GM19239 (cell line): ENCODE measurements around the gene LAMA2.

ENCODE experiments used
- DNase-seq: peaks from one replicate; pipeline ENCODE4 v3.0.0; 2011; ENCODE audit warnings: low spot score; ENCODE audit not compliant: insufficient read length
- FAIRE-seq: peaks from 2 replicates; lab custom pipeline; 2011; peaks lifted over from hg19 to GRCh38; lab: Jason Lieb, UNC

Gene LAMA2

DNA sequence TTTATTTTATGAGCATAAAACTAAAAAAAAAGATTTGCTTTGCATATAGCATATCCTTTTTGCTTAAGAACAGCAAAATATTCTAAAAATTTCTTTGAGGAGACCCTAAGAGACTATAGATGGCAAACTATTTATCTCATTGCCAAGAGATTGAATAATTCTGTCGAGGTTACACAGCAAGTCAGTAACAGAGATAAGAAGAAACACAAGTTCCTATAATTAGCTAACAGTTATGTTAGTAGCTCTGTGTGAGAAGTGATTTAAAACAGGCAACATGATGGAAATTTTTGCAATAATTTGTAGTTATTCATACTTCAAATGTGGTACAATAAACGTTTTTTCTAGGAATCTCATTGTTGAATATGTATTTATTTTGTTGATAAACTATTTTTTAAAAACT is 9.1 kb downstream of the LAMA2 start:
- DNase-seq (no peak), FAIRE-seq (no peak)

DNA sequence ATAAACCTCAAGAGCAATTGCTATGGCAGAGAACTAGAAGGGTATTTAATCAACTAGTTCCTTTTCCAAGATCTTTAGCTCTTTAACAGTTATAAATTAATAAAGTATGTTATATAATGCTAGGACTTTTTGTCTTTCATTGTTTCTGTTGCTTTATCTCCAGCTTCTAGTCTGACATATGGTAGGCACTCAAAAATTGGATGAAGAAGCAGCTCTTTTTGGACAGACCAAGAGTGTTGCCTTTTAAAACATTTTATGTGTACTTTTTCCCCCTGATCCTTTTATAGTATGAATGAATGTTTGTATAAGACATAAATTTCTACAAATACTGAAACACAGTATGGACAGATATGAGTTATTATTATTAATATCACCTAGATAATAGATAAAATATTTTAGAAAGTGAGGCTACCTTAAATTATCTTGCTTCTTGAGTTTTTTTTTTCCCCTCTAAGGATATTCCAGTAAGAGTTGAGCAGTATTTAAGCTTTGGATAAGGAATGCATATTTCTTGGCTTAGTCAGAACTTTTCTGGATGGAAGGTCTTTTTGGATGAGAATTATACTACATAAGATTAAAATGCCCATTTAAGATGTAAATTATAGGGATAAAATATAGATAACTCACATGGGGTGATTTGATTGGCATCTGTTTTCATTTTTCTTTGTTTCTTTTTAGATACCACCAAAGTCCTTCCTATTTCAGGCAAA is 16.6 kb downstream of the LAMA2 start:
- DNase-seq = no peak
- no peak for FAIRE-seq

DNA sequence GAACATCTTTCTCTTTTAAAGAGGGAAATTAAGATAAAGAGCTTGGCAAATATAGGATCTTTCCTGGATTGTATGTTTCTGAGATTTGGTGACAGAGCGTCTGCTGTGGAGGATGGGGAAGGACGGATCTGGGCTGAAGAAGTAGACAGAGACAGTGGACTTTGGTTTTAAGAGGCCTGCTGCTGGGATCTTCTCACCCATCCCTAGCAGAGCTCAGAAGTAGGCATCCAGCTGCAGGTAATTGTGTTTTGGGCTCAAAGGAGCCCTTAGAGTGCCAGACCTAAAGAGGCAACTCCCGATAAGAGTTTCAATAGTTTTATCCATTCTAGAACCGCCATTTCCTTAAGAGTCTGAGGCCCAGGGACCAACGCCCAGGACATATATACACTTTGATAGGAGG is 20.8 kb downstream of the LAMA2 start:
- FAIRE-seq = no peak

DNA sequence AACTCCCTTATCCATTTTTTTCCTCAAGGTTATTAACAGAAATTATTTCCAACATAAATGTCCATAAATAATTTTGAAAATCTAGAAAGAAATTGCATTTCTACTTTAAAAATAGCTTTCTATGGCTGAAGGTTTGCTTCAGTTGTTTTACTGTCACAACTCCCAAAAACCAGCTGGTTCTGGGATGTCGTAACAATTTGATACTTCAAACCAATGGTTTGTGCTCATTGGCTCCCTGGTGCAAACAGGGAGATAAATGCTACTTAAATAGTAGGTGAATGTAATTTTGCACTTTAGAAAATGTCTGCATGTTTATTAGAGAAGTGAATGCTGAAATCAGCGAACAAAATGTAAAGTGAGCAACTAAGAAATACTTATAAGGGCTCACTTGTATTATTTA is 31.1 kb downstream of the LAMA2 start:
- DNase-seq = no peak
- no peak for FAIRE-seq

More for the DNA sequence above, 20.8 kb downstream of the LAMA2 start:
- DNase-seq = no peak

DNA sequence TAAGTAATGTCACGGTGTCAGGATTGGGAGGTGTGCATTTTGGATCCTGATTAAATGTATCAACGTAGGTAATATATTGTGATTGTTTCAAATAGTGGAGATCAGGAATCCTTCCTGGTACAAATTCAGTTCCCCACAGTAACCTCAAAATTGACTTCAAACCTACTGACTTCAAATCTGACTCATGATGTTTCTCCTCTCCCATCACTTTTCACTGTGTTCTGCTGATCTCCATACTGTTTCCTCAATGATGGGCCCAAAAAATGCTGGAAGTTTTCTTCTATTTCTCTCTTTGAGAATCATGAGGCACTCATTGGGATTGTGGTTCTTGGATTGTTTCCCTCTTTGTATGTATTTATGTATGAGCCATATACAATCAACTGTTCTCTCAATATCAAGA is 35.9 kb downstream of the LAMA2 start:
- no peak for FAIRE-seq
- DNase-seq = no peak

DNA sequence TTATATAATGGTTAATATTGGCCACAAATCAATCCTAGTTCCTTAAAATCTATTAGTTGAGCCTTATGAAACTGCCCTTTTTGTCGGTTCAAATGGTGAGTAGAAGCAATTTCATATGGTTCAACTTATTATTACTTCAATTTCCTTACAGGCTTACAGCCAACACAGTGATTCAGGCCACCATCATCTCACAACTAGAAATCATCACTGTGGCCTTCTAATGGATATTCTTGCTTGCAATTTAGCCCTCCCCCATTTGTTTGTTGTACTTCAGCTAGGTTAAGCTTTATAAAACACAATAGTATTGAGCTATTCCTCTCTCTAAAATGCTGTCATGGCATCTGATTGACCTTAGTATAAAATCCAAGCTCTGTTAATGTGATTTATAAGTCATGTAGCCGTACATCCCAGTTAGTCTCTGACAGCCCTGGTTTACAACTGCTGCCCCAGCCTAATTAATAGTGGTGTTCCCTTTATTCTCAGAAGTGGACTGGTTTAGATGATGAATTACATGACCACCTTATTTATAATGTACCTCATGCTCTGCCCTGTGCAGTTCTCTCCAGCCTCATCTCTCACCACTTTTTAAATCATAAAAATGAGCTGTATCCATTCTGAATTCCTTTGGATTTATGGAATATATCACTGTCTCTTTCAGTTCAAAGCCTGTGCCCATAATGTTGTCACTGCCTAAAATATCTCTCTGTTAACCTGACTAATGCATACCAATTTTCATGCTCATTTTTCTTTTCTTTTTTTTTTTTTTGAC is 36.7 kb downstream of the LAMA2 start:
- DNase-seq = no peak
- no peak for FAIRE-seq

DNA sequence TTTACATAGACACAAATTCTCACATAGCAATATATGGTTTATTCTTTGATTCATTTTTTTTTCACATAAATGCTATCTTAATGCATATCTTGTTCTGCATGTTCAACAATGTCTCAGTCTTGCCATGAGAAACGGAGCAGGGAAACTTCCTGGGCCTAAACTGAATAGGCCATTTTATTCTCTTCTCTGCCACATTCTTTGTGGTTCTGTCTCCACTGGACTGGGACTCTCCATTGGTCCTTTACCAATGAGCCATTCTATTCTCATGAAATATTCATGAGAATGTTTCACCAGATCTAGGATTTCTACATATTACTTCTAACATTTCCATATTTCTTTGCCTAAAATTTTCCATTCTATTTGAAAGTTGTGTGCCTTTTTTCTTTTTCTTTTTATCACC is 42.8 kb downstream of the LAMA2 start:
- FAIRE-seq (no peak), DNase-seq (no peak)

DNA sequence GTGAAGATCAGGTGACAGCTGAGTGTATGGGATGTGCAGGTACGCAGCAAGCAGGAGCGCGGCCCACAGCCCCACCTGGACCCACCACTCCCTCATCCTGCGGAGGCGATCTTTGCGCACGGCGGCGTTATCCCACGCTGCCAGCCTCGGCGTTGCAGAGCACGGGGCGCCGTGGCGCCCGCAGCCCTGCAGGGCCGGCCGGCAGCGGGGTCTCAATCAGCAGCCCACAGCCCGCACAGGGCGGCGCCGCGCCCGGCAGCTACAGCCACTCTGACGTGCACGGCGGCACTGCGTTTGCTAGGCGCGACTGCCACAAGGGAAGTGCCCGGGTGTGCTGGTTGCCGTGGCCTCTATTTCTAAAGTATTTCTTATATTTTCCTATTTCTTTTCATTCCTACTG is 46.9 kb downstream of the LAMA2 start:
- DNase-seq = no peak
- FAIRE-seq = no peak

DNA sequence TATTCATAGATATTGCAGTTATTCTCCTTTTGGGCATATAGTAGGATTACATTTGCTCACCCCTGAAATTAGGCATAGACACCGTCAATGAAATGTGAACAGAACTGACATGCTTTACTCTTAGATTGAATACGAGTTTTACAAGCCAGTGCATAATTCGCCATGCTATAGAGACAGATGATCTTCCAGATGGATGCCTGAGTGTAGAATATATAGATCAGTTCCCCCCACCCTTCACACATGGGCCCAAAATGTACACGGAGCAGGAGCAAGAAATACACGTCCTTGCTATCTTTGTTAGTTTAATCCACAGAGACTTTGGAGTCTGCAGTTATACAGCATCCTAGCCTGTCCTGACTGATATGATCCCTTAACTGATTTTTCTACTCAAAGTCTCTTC is 47.4 kb downstream of the LAMA2 start:
- no peak for FAIRE-seq

DNA sequence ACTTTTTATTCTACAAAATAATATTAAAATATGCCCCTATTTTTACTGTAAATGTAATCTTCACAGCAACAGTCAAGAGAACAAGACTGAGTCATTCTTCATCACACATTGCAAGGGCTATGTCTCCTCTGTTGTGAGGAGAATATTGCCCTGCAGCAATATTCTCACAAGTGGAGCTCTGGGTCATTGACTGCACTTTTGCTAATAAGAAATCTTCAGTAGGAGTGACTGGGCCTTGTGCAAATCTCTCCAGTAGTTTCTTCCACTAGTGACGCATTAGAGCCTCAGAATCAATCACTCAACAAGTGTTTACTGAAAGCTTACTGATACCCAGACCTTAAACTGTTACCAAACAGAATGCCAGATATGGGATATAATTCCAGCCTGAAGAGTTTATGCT is 49.1 kb downstream of the LAMA2 start:
- FAIRE-seq (no peak), DNase-seq (no peak)

More for the DNA sequence above, 47.4 kb downstream of the LAMA2 start:
- DNase-seq = no peak

DNA sequence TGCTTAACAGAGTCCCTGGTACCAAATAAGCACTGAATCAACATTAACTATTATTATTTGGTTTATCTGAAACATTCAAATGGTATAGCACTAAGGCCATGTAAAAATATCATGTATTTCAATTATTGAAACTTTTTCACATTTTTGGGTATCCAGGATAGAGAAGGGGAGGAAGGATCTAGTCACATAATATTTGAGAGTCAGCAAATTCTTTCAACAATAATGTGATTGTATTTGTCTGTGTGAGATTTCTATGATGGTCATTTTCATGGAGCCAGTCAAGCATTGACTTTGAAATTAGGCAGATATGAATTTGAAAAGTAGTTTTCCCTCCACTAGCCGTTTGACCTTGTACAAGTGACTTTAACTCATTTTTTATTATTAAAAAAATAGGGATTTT is 67.9 kb downstream of the LAMA2 start:
- FAIRE-seq (no peak), DNase-seq (no peak)

DNA sequence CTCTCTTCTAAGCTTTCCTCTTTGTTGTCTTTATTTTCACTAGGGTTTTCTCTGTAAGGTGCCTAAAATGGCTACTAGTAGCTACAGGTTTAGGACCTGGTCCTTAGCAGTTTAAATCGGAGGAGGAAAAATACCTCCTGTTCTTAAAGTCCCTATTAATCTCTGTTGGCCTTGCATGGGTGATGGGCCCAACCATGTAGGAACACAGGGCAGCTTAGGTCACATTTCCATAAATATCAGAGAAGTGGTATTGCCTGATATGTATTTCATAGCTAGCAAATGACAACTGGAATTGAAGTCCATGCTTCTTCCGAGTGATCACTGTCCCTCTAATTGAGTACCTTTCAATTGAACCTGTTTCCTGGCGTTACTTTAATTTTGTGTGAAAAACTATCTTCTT is 70.0 kb downstream of the LAMA2 start:
- FAIRE-seq = no peak

DNA sequence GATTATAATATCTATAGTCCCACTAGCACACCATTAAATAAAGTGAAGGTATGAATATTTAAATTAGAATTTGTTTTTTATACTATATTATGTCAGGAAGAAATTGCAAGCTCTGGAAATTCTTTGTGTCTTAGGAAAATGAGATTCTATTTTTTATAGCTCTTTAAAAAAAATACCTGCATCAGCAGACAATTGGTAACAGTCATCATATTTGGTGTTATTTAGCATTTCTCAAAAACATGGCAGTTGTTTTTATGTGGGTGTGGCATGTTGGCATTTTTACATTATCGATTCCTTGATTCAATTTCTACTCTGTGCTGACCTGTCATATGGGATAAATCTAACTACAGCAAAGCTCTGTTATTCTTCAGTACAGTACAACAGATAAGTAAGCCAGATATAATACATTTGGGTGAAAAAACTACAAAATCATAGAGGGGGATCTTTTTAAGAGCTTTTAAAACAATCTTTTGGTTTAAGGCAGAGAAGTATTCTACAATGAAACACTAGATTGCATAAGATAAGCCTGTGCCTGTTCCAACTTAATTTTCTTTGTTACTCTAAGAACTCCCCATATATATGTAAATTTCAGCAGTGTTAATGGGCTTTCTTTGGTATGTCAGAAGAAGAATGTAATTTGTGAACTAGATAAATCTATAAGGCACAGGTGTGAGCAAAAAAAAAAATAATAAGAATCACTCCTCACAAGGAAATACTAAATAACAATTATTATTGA is 71.5 kb downstream of the LAMA2 start:
- FAIRE-seq = no peak

More for the DNA sequence above, 70.0 kb downstream of the LAMA2 start:
- no peak for DNase-seq

DNA sequence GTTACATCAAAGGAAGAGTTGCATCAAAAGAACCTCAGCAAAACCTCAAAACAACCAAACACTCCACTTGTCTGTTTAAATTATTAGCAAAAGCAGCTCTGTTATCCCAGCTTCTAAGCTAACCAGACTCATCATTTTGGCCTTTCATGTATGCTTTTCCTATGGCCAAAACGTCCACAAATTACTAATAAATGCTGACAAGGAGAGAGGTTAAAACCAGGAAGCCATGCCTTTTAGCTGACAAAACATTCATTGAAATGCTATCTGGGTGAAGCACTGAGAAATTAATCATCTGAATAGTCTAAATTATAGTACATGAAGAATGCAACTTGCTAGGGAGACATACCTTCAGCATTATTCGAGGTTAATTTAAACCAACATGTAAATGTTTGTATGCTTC is 80.6 kb downstream of the LAMA2 start:
- FAIRE-seq (no peak), DNase-seq (no peak)

More for the DNA sequence above, 71.5 kb downstream of the LAMA2 start:
- DNase-seq = no peak

DNA sequence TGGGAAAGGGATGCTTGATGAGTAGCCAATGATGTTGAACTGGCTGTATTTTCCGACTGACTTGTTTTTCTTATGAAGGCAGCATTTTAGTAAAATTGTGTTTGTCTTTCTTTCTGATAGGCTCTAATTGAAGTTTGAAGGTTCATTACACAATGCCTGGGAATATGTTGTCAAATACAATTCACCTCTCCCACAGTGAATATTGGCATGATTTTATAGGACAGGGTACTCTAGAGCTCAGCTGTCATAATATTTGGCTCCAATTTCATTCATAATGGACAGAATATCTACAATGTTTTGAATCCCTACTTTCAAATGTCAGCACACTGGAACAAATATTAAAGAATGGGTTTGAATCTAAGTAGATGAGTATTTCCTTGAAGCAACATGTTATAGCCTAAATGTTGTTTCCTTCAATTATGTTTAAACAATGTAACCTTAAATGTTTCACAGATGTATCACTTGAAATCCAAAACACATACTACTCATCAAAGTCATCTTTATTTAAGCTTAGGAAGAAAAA is 81.4 kb downstream of the LAMA2 start:
- FAIRE-seq (no peak), DNase-seq (no peak)

DNA sequence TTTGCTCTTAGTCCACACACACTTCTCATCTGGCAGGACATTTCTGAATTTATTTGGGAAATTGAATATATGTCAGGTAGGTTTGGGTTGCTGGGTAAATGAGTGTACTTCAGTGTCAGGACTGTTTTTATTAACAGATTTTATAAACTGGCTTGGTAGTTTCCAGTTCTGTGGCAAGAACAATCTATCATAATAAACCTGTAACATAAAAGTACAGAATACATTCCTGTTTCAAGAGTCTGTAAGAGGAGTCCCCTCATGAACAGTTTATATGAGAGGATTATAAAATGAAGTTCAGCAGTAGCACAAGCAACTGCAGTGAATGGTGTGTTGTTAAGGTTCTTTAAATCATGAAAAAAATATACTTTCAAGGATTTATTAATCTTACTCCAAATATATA is 81.8 kb downstream of the LAMA2 start:
- DNase-seq (no peak), FAIRE-seq (no peak)

DNA sequence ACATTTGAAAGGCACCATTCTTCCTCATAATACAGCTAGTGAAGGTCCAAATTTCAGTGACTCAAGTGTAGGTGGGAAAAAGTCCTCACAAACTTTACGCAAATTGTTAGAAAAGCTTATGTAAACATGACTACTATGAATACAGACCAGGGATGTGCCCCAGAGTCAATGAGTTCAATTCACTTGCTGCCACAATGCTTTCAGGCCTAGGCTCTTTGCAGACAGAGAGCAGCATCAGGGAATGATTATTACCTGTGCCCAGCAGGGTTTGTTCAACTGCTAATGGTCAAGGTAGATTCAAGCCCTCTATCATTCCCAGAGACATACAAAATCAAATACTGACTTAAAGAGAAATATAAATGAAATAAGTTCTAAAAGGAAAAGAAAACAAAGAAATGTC is 84.0 kb downstream of the LAMA2 start:
- DNase-seq (no peak), FAIRE-seq (no peak)

DNA sequence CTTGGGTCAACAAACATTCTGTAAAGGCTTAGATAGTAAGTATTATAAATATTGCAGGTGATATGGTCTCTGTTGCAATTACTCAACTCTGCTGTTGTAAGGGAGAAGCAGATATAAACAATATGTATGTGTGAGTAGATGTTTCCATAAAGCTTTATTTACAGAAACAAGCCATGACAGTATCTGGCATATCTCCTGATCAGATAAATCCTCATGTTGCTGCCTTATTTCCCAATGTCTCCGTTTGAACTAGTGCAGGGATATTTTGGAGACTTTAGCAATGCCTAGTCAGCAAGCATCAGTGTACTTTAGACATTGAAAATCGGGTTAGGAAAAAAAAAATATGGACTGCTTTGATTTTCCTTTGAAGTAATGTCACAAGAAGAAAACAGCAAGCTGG is 96.1 kb downstream of the LAMA2 start:
- DNase-seq (no peak), FAIRE-seq (no peak)

DNA sequence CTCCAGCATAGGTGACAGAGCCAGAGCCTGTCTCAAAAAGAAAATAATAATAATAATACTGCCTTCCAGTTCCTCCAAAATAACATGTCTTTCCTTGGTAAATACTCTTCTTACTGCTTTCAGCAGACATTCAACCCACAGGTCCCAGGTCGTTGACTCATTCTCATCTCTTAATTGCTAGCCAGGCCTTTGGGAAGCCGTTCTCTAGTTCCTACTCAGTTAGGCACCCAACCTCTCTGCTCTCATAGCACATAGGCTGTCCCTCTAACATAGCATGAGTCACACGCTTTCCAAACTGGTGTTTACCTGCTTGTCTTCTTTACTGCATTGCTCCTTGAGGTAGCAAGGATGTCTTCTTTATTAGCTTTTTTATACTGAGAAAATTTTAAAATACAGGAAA is 98.8 kb downstream of the LAMA2 start:
- DNase-seq = no peak
- FAIRE-seq = no peak

DNA sequence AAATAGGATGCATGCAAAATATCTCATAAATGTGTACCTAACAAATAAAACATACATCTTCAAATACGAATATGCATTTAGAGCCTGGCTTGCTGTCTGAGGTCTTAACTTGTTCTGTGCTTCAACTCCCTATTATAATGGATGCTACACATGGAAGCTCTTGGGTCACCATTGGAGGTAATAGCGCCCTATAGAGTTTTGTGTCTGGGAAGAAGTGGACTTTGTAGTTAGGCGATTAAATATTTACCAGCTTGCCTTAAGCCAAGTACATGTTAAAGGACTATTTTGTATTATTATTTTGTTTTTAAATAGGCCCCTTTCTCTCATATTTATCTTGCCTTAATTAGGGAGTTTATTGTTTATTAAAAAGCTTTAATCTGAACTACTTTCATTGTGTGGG is 107.4 kb downstream of the LAMA2 start:
- FAIRE-seq = no peak
- no peak for DNase-seq

DNA sequence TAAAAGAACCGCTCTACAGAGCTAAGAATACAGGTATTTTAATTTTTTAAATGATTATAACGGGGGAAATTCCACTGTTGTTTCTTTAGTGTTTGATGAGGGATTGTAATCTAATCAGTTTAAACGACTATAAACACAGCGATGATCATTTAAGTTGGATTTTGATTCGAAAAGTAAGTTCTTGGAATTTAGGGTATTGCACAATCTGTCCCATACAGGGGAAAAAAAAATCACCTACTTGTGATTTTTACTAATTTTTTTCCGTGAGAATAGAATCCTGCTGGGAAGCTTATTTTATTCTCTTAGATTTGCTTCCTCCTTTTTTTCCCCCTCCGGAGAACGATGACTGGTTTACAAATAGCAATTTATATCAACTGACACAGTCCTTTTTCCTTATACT is 108.0 kb downstream of the LAMA2 start:
- FAIRE-seq (no peak), DNase-seq (no peak)
